SU-DHL-6 (cell line): ENCODE results near the gene RALGAPA1.

Experiments used
- H2AFZ ChIP-seq: fragments of 200-600 bp; sonication (generic); 2 replicates; pipeline ENCODE4 v1.6.1; 2014; ENCODE audit warnings: low read depth, mild to moderate bottlenecking, moderate library complexity, mixed read lengths, antibody characterized with exemption, low read length; ENCODE audit not compliant: severe bottlenecking
- H3F3A ChIP-seq: fragments of 200-600 bp; shearing (Covaris generic); 2 replicates; pipeline ENCODE4 v1.6.0; 2016; ENCODE audit warnings: antibody characterized with exemption, mild to moderate bottlenecking; ENCODE audit not compliant: insufficient read depth
- H3K27ac ChIP-seq: fragments of 200-600 bp; sonication (generic); 2 replicates; pipeline ENCODE4 v1.5.1; 2016; ENCODE audit warnings: low read depth, mild to moderate bottlenecking, low read length, moderate library complexity, mixed read lengths
- H3K27me3 ChIP-seq: fragments of 200-600 bp; sonication (generic), shearing (Covaris generic); 2 replicates; pipeline ENCODE4 v1.6.0; 2014; ENCODE audit warnings: mild to moderate bottlenecking, low read length
- H3K36me3 ChIP-seq: fragments of 200-600 bp; sonication (generic); 2 replicates; pipeline ENCODE4 v1.6.1; 2014; ENCODE audit warnings: mild to moderate bottlenecking, low read length, mixed read lengths
- H3K4me2 ChIP-seq: fragments of 300-600, 200-600 bp; shearing (Covaris generic), sonication (generic); 2 replicates; pipeline ENCODE4 v1.6.0; 2014; ENCODE audit warnings: low read length, low read depth, mild to moderate bottlenecking; ENCODE audit not compliant: poor library complexity, severe bottlenecking
- H3K4me3 ChIP-seq: fragments of 200-600 bp; sonication (generic); 2 replicates; pipeline ENCODE4 v1.5.1; 2014; ENCODE audit warnings: antibody characterized with exemption, low read length, mild to moderate bottlenecking, mixed read lengths; ENCODE audit not compliant: insufficient read depth, poor library complexity, severe bottlenecking
- H3K79me2 ChIP-seq: fragments of 200-600 bp; sonication (generic); 2 replicates; pipeline ENCODE4 v1.6.1; 2014; ENCODE audit warnings: mild to moderate bottlenecking, low read length, moderate library complexity; ENCODE audit not compliant: insufficient read depth
- H3K9ac ChIP-seq: fragments of 200-600 bp; sonication (generic); 2 replicates; pipeline ENCODE4 v1.7.0; 2014; ENCODE audit warnings: mild to moderate bottlenecking, low read length
- H3K9me2 ChIP-seq: fragments of 200-600 bp; sonication (generic); replicated peaks from 2 replicates; pipeline ENCODE4 v1.6.1; 2014; ENCODE audit warnings: low read length; ENCODE audit not compliant: insufficient read depth
- H3K9me3 ChIP-seq: fragments of 200-600 bp; sonication (generic); 2 replicates; pipeline ENCODE4 v1.6.1; 2014; ENCODE audit warnings: low read length, mixed read lengths; ENCODE audit not compliant: insufficient read depth
- H4K20me1 ChIP-seq: fragments of 200-600 bp; sonication (generic); 2 replicates; pipeline ENCODE4 v1.6.1; 2014; ENCODE audit warnings: low read depth, mild to moderate bottlenecking, antibody characterized with exemption, low read length, moderate library complexity, mixed read lengths
- EZH2phosphoT487 ChIP-seq: fragments of 200-600 bp; sonication (generic), shearing (Covaris generic); conservative IDR thresholded peaks from 2 replicates; pipeline ENCODE4 v1.6.1; 2018; ENCODE audit warnings: mild to moderate bottlenecking, antibody characterized with exemption, low read length, moderate library complexity, mixed read lengths
- TF ChIP-seq, protein P1 (sequence below): fragments of 200-600 bp; sonication (generic); IDR thresholded peaks from one replicate; pipeline ENCODE4 v1.5.1; 2017; ENCODE audit warnings: antibody characterized with exemption, mild to moderate bottlenecking, low read length, moderate library complexity; ENCODE audit not compliant: insufficient read depth, poor library complexity, severe bottlenecking

RALGAPA1 gene

DNA sequence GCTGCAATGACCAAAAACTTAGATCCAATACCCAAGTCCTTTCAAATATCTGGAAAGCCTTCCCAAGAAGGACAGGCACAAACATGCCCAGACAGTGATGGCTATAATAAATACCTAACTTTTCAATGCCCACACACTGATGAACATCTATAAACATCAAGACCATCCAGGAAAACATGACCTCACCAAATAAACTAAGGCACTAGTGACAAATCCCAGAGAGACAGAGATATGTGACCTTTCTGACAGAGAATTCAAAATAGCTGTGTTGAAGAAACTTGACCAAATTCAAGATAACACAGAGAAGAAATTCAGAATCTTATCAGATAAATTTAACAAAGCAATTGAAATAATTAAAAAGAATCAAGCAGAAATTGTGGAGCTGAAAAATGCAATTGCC, 313.8 kb downstream of the RALGAPA1 start:
- no peaks in the 10 kb centered on the region for H3K79me2 ChIP-seq
- TF ChIP-seq EZH2phosphoT487: no peak
- TF ChIP-seq, protein P1, sequence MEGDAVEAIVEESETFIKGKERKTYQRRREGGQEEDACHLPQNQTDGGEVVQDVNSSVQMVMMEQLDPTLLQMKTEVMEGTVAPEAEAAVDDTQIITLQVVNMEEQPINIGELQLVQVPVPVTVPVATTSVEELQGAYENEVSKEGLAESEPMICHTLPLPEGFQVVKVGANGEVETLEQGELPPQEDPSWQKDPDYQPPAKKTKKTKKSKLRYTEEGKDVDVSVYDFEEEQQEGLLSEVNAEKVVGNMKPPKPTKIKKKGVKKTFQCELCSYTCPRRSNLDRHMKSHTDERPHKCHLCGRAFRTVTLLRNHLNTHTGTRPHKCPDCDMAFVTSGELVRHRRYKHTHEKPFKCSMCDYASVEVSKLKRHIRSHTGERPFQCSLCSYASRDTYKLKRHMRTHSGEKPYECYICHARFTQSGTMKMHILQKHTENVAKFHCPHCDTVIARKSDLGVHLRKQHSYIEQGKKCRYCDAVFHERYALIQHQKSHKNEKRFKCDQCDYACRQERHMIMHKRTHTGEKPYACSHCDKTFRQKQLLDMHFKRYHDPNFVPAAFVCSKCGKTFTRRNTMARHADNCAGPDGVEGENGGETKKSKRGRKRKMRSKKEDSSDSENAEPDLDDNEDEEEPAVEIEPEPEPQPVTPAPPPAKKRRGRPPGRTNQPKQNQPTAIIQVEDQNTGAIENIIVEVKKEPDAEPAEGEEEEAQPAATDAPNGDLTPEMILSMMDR: no peak
- no peak overlapping the region for H3K4me2 ChIP-seq
- no peak overlapping the region for H3K27ac ChIP-seq
- no peak overlapping the region for H2AFZ ChIP-seq
- H3K4me3 ChIP-seq: no peak overlapping the region
- H3K9ac ChIP-seq: no peak overlapping the region
- no peaks in the 10 kb centered on the region for H3K36me3 ChIP-seq
- H3K9me2 ChIP-seq: no peaks in the 10 kb centered on the region
- H3K9me3 ChIP-seq: no peaks in the 10 kb centered on the region
- no peaks in the 10 kb centered on the region for H3K27me3 ChIP-seq
- H4K20me1 ChIP-seq: no peaks in the 10 kb centered on the region
- H3F3A ChIP-seq: no peaks in the 10 kb centered on the region

GRCh38 chr14:35492569-35493014, 316.5 kb downstream of the RALGAPA1 start:
- Histone ChIP-seq H3K4me3 (no peak overlapping the region), H3K9ac (no peak overlapping the region), H3K36me3 (no peaks in the 10 kb centered on the region), H3K27me3 (no peaks in the 10 kb centered on the region), H3K79me2 (no peaks in the 10 kb centered on the region), H3K4me2 (no peak overlapping the region), H4K20me1 (no peaks in the 10 kb centered on the region), H2AFZ (no peak overlapping the region), H3F3A (no peaks in the 10 kb centered on the region), H3K9me3 (no peaks in the 10 kb centered on the region), H3K27ac (no peak overlapping the region), H3K9me2 (no peaks in the 10 kb centered on the region)
- no peak for TF ChIP-seq EZH2phosphoT487
- TF ChIP-seq, protein P1: no peak
